Measurements from ENCODE around the gene FAM72C.
"Not testable (repeated sequence)": the region's sequence is repeated elsewhere in the genome, so short reads cannot be mapped to it uniquely, and the experiment has no call there.

DNA sequence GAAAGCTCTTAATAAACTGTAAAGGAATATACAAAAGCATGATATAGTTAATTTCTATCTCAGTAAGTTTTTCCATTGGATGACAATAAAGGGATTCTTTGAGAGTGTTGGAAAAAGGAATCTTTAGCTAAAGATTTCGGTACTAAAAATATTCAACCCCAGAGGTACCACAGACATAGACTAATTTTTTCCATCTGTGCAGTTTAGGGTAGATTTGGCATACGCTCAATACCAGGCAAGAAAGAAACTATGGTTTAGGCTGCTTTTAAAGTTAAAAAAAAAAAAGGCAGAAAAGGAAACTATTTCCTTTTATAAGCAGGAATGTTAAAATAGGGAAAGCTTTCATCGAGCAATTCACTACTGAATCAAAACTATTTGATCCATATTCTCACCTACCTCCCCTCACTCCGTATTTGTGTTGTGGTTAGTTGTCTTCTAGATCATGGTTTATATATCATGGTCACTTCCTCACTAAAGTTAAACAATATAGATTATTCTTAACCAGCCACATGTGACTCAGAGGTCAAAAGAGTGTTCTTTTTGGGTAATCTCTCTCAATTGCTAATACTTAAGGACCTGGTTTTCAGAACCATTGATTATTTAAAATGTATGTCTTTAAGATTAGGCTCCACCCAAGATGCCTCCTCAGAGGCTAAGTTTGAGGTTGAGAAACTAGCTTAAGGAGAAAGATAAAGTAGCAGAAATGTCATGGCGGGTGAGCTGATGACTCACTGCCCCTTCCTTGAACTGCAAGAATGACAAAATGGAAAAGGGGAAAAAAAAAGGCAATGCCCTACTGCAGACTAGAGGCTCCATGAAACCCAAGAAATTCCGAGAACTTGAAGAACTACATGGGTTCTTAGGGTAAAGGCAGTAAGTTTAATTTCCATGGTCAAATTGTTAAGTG, 20.0 kb downstream of the FAM72C start:
- TF ChIP-seq, protein P1, sequence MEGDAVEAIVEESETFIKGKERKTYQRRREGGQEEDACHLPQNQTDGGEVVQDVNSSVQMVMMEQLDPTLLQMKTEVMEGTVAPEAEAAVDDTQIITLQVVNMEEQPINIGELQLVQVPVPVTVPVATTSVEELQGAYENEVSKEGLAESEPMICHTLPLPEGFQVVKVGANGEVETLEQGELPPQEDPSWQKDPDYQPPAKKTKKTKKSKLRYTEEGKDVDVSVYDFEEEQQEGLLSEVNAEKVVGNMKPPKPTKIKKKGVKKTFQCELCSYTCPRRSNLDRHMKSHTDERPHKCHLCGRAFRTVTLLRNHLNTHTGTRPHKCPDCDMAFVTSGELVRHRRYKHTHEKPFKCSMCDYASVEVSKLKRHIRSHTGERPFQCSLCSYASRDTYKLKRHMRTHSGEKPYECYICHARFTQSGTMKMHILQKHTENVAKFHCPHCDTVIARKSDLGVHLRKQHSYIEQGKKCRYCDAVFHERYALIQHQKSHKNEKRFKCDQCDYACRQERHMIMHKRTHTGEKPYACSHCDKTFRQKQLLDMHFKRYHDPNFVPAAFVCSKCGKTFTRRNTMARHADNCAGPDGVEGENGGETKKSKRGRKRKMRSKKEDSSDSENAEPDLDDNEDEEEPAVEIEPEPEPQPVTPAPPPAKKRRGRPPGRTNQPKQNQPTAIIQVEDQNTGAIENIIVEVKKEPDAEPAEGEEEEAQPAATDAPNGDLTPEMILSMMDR (IDR thresholded peaks at IDR 0.05; ENCODE audit: low read depth, low read length), result not testable (repeated sequence)
- TF ChIP-seq EZH2phosphoT487 (IDR thresholded peaks at IDR 0.05; ENCODE audit: low read depth), result not testable (repeated sequence)
